HTERT RPE-1 (cell line): Measurements from ENCODE around the gene EXOSC10.
"Not testable (repeated sequence)": the region's sequence is repeated elsewhere in the genome, so short reads cannot be mapped to it uniquely, and the experiment has no call there.

Experiments
- in situ Hi-C: fragments of 300-500 bp; cut with MboI; formaldehyde crosslinking; loops from 4 replicates; pipeline ENCODE4 v1.14.3; 2020; ENCODE audit warnings: low sequenced_read_pairs

The EXOSC10 gene

GRCh38 chr1:11114966-11115365, 15.3 kb upstream of the EXOSC10 start:
- in situ Hi-C loops = no loop called here

DNA sequence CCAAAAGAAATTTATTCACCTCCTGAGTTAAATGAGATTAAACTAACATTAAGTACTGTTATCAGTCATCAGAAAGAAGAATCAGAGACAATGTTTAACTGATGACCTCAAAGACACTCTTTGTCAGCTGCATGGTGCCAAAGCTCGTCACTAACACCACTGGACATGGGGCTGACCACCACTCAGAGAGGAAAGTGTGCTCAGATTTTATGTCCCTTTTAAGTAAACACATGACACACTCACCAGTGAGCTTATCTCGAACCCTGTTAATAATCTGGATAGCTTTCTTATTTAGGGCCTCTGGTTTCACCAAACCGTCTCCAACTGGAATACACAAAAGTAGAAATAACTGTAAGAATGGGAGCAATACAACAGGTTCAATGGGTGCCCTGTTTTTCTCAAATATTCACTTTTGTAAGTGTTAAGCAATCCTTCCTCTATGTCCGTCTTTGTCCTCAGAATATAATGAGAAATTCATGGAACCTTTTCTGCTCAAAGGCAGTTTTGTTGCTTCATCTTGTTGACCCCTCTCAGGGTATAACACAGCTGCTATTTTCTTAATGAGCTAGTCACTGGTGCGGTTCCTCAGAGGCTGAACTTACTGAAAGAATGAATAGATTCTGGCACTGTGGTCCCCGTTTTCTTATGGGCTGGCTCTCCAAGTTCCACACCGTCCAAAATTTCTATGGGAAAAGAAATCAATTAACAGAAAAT, 9.5 kb upstream of the EXOSC10 start:
- in situ Hi-C loops = no loop called here

- in situ Hi-C loops = no loop called here
Observed at GRCh38 chr1:11107599-11107998, 7.9 kb upstream of the EXOSC10 start.

GRCh38 chr1:11105586-11105985, 5.9 kb upstream of the EXOSC10 start:
- in situ Hi-C loops = no loop called here

DNA sequence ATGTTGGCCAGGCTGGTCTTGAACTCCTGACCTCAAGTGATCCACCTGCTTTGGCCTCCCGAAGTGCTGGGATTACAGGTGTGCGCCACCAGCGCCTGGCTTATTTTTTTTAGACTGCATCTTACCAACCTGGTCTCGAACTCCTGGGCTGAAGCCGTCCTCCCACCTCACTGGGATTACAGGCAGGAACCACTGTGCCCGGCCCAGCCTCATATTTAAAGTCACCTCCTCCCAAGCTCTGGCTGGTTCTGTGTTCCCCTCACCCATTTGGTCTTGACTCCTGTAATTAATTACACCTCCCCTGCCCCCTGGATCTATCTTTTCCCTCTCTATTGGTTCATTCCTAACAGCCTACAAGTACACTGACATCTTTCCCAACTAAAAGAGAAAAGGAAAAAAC, 1.7 kb upstream of the EXOSC10 start:
- in situ Hi-C loops = no loop called here

- in situ Hi-C loops = not testable (repeated sequence)
Observed at GRCh38 chr1:11100806-11101205, 1.1 kb upstream of the EXOSC10 start.

DNA sequence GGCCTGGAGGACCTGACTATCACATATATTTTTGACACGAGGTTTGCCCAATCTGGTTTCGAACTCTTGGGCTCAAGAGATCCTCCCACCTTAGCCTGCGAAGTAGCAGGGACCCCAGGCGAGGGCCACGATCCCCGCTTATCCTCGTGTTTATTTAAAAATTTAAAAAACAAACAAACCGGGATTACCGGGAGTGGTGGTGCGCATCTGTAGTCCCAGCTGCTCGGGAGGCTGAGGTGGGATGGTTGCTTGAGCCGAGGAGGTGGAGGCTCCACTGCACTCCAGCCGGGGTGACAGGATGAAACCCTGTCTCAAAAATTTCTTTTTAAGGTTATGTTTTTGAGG, 452 bp upstream of the EXOSC10 start:
- in situ Hi-C loops = no loop called here

DNA sequence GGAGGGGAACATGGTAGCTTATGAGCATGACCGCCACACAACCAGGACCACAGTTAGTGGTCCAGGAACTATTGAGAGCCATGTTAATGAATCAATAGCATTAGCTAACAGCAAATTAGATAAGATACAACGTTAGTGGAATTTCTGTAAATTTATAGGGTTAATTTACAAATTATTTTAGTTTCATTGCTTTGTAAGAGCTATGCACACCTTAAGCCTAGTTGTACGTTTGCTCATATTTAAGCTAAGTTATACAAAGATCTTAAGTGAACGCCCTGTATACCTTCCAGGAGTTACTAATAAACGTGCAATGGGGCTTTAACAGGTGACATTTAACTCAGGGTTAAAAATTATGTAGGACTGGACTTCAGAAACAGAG, 749 bp downstream of the EXOSC10 start:
- in situ Hi-C loops = no loop called here

- in situ Hi-C loops = not testable (repeated sequence)
Observed at GRCh38 chr1:11083784-11084183, 15.9 kb downstream of the EXOSC10 start.

- in situ Hi-C loops = no loop called here
Observed at GRCh38 chr1:11080931-11081330, 18.7 kb downstream of the EXOSC10 start.

DNA sequence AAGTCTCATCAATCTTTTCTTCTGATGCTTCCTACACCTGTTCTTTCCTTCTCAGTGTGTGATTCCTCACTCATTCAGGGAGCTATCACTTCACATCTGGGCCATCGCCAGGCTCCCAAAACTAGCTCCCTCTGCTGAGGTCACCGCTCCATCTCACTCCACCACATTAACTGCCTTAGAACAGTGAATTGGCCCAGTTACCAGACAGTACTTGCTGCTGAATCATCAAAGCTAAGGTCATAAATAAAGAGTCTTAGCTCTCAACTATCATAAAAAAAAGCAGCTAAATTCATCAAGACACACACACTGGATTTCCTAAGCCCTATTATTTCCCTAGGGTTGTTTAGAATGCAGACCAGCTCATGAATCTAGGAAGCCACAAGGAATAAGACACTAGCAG, 21.0 kb downstream of the EXOSC10 start:
- in situ Hi-C loops = no loop called here

DNA sequence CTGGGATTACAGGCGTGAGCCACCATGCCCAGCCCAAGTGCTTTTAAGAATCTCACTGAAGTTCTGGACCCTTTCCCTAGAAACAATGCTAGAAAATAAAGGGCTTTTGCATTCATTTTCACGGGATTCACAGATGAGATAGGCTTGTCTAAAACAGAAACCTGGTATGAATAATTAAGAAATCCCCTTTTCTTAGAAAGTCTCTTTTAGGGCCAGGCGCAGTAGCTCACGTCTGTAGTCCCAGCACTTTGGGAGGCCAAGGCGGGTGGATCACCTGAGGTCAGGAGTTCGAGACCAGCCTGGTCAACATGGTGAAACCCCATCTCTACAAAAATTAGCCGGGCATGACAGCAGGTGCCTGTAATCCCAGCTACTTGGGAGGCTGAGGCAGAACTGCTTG, 26.3 kb downstream of the EXOSC10 start:
- in situ Hi-C loops = not testable (repeated sequence)

DNA sequence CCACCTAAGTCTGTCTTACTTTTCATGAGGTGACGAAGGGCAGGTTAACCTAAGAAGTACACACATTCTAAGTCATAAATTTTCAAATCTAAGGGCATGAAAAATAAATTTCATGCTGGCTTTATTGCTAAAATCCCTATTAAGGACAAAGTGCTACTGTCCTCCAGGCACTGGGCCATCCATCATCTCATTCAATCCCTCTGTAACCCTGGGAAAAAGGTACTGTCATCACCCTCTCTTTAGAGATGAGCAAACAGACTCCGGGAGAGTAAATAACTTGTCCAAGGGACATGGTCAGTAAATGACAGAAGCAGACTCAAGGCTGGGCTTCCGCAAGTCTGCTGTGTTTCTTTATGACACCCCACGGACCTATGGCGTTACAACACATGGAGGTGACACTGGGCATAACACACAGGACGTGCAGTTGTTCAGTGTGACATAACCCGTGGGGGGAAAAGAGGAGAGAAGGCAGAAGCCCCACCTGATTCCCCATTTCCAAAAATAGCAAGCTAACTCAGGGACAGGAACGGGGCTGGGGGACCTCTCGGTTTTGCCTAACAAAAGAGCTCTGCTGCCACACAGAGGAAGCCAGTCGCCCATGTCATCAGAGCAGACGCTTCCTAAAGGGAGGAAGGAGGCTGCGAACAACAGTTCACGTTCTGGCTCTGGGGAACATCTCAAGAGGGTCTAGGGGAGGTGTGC, 27.3 kb downstream of the EXOSC10 start:
- in situ Hi-C loops = no loop called here

GRCh38 chr1:11071463-11072215, 28.0 kb downstream of the EXOSC10 start:
- in situ Hi-C loops = no loop called here

DNA sequence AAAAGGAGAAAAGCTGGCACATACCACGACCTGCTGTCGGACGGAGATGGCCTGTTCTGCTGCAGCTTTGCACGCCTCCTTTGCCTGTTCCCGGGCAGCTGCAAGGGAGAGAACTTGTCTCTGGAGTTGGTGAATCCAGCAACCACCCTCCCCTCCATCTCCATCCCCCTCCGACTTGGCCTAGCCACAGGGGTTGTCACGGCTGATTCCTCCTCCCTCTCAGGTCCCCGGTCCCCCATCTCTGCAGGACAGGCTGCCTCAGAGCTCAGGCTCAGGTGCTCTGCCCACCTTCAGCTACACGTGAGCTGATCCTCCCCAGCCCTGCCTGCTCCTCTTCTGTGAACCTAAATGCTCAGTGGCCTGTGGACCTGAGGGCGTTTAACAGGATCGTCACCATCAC, 28.8 kb downstream of the EXOSC10 start:
- in situ Hi-C loops = no loop called here

DNA sequence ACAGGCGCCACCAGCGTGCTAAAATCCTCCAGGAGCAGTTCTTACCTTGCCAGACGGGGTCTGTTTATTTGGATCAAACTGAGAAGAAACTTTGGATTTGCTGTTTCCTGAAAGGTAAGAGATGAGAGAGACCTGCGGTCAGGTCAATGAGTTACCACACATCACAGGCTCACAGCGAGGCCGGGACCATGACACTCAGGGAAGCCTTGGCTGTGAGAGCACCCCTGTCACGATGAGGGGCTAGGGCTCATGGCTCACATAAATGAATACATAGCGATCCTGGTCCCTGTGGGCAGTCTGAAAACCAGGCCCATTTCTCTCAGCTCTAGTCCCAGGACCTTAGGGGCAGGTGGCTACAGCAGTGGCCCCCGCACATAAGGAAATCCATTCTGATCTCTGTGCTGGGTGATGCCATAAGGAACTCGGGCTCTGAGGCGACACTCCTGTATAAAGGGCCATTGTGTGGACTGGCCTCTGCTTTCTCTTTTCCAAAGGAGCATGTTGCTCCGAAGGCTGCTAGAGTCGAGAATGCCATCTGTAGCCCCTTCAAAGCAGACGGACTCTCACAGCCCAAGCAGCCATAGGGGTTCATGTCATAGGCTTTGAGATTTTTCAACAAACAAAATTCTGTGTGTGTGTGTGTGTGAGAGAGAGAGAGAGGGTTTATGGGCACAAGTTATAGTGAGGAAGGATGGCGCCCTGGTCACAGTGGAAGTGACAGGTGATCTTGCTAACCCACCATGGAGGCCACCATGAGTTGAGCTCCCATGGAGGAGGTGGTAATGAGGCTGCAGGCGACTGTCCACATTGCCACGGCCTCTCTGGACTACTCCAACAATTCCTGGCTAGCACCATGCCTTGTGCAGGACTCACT, 30.8 kb downstream of the EXOSC10 start:
- in situ Hi-C loops = no loop called here

DNA sequence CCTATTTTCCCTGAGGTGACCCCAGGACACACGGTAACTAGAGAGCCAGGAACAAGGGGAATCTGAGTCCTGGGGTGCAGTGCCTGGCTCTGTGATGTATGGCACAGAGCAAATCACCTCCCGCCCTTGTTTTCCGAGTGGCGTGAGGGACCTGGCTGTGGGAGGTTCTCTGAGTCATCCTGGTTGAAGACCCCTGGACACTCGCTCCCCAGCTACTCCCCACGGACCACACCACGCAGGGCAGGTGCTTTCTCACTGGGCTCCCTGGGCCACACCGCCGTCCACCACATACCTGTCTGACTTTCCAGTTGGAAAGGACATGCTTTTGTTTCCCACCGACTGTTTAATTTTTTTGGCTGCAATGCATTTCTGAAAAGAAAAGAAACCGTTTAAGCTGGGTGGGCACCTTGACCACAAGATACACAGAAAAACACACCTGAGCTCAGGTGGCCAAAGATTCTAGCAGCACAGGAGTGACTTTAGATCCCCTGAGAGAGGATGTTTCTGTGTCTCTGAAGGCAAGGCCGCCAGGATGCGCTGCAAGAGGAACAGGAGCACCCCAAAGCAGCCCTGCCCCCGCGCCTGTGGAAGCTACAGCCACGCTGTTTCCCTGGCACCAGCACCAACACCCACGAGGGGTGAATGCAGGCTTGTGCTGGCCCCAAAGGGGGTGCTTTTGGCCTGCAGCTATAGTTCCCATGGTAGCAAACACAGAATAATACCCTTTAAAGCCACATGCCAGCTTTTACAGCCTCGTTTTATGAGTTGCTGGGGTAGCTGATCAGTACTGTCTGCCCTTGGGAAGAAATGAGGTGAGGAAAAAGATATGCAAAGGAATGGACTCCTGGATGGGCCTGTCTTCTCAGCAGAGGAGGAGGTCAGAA, 31.7 kb downstream of the EXOSC10 start:
- in situ Hi-C loops = no loop called here

DNA sequence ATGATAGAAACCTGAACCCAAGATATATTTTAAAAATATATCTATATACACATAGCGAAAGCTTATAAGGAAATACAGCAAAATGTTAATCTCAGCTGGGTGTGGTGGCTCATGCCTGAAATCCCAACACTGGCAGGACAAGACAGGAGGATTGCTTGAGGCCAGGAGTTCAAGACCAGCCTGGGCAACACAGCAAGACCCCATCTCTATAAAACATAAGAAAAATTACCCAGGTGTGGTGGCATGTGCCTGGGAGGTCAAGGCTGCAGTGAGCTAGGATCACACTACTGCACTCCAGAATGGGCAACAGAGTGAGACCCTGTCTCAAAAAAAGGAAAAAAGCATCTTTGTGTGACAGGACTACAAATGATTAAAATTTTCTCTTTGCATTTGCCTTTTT, 33.9 kb downstream of the EXOSC10 start:
- in situ Hi-C loops = no loop called here

- in situ Hi-C loops = no loop called here
Observed at GRCh38 chr1:11064942-11065341, 34.7 kb downstream of the EXOSC10 start.

- in situ Hi-C loops = not testable (repeated sequence)
Observed at GRCh38 chr1:11063937-11064537, 35.6 kb downstream of the EXOSC10 start.
